HG03469 (cell line): ENCODE results near the gene DPF3.
"Not testable (repeated sequence)": the region's sequence is repeated elsewhere in the genome, so short reads cannot be mapped to it uniquely, and the experiment has no call there.

Experiments used
- ATAC-seq: cut with Tn5 transposase; IDR thresholded peaks from one replicate; pipeline ENCODE4 v1.9.1; 2021; ENCODE audit warnings: mild to moderate bottlenecking, moderate library complexity, moderate number of reproducible peaks; ENCODE audit not compliant: unreplicated experiment

DPF3 gene

GRCh38 chr14:72881543-72881942 is 12.4 kb downstream of the DPF3 start:
- ATAC-seq: no peak

DNA sequence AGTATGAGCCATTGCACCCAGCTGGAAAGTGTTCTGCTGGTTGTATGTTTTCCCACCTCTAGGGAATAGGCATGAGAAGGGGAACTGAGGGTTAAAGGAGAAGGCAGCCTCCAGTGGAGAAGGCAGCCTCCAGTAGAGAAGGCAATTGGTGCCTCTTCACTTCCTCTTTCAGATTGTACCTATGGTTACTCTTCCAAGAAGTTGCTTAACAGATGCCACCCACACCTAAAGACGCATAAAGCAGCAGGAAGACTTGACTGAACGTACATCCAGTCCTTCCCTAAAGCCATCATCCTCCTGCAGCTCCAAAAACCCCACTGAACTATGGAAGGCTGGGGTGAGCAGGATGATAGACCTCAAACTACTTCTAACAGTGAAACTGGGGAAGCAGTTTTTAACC is 13.1 kb downstream of the DPF3 start:
- ATAC-seq: no peak

DNA sequence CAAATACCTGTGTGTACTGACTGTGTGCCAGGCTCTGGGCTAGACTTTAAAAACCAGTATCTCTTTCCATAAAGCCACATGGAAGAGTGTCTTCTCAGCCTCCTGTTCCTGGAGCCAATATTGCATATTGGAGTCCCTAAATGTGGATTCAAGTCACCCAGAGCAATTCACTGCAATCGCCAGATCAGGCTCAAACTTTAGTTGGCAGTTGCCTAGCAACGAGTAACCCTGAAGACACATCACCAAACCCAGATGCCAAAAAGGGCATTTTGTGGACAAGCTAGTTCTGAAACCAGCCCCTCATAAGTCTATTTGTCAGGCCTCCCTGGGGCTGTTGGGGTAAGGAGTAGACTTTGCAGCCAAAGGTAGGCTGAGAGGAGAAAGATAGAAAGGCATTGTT is 13.7 kb downstream of the DPF3 start:
- ATAC-seq: no peak

- ATAC-seq: no peak
Observed at GRCh38 chr14:72879431-72879830, 14.5 kb downstream of the DPF3 start.

DNA sequence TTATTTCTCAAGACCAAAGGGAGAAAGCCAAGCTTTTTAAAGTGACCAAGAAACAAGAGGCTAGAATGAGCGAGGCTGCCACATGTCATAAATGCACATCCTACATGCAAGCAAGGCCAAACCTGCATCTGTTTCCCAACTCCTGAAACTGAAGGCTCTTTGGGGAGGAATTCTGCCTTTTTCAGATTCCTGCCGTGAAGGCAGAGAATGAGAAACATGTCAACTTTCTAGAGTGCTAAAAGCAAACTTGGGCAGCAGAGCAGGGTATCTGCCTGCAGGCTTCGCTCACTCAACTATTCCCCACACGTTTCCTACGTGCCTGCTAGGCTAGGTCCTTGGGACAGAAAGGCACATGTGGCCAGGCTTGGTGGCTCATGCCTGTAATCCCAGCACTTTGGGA is 15.2 kb downstream of the DPF3 start:
- no peak for ATAC-seq

GRCh38 chr14:72876710-72877063 is 17.2 kb downstream of the DPF3 start:
- no peak for ATAC-seq

DNA sequence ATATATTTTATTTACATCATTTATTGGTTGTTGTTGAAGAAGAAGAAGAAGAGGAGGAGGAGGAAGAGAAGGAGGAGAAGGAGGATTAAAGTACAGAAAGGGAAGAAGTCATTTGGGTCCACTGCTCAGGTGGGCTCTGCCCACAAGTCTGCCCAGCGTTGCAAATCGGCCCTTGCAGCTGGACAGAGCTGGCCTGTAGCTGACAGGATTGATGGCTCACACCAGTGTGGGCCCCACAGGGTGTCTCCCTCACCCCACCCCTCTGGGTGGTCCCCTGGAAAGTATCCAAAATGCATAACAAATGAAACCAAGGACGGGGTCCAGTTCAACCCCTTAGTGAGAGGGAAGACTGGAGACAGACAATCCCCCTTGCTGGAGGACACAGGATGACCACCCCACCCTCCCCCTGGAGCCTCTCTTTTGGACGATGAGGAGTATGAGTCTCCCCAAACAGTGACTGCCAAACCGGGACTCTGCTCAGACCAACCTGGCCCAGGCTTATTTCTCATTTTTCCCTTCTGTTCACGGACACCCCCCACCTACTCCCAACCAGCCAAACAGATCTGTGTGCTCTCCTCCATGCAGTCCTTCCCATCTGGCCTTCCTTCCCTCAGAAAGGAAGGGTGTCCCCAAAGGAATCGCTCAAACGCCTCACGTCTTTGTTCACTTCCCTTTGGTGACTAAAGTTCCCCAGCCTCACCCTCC is 17.7 kb downstream of the DPF3 start:
- ATAC-seq: no peak

DNA sequence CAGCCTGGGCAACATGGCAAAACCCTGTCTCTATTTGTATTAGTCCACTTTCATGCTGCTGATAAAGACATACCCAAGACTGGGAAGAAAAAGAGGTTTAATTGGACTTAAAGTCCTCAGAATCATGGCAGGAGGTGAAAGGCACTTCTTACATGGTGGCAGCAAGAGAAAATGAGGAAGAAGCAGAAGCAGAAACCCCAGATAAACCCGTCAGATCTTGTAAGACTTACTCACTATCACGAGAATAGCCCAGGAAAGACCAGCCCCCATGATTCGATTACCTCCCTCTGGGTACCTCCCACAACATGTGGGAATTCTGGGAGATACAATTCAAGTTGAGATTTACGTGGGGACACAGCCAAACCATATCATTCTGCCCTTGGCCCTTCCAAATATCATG is 23.0 kb downstream of the DPF3 start:
- ATAC-seq: not testable (repeated sequence)

- ATAC-seq: no peak
Observed at GRCh38 chr14:72869407-72870329, 24.2 kb downstream of the DPF3 start.

DNA sequence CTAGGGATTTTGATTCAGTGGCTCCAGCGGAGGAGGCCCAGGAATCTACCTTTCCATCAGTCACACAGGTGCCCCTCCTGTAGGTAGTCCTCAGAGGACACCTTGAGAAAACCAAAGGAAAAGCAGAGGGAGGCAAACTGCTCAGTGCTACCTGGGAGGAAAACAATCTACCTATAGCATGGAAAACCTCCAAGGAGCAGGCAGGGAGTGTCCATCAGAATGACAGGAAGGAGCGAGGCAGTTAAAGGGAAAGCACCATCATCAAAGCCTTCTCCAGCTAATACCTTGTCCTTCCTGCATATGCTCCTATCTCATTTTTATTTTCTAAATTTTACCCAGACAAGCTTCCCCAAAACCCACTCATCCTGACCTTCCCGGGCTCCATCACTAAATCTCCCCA is 25.4 kb downstream of the DPF3 start:
- no peak for ATAC-seq

DNA sequence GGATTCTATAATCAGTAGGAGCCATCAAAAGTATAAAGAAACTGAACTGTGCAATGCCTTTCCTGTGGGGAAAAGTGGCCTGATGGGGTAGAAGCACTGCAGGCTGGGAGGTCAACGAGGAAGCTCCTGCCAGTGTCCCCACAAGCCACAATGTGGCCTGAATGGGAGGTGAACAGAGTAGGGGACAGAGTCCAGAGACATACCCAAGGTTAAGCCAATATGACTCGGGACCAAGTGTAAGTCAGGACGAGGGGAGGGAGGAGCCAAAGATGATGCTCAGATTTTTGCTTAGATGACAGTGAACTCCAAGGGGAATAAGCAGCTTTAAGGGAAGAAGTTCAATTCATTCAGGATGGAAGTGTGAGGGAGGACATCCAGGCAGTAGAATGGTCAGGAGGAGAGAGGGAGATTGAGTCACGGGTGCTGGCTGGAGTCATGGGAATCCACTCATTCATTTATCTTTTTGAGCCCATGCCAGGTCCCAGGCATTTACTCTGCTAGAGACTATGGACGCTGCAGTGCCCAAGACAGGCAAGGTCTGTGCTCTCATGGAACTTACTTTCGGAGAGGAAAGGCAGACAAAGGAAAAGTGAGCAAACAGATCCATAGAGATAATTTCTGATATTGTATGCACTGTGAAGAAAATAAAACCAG is 29.1 kb downstream of the DPF3 start:
- no peak for ATAC-seq

DNA sequence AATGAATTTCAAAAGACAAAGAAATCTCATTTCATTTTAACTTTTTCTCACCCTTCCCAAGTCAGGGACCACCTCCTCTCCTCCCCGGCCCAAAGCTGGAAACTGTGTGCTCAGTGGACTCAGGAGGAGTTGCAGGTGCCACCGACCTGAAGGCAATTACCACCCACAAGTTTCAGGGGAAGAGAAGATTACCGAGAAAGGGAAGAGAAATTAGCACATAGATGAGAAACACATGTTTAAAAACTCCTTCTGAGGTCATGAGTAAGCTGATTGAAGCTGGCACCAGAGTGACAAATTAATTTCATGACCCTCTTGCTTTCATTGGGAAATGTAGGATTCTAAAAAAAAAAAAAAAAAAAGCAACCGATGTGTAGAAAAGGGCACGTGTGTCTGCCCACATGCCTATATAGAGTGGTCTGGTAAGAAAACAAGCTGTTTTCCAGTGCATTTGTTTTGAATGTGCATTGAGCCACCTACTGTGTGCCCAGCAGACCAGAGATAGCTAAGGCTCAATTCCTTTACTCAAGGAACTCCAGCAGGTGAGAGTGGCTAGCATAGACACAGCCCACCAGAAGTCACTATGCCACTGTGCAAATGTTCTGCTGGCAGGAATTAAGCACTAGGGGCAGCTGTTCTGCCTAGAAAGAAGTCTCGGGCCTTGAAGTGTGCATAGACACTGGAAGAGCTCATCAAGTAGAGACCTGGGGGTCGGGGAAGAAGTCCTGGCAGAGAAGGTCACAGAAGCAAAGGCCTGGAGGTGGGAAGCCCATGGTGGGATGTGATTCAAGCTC is 30.5 kb downstream of the DPF3 start:
- no peak for ATAC-seq

GRCh38 chr14:72856530-72857266 is 37.2 kb downstream of the DPF3 start:
- no peak for ATAC-seq

DNA sequence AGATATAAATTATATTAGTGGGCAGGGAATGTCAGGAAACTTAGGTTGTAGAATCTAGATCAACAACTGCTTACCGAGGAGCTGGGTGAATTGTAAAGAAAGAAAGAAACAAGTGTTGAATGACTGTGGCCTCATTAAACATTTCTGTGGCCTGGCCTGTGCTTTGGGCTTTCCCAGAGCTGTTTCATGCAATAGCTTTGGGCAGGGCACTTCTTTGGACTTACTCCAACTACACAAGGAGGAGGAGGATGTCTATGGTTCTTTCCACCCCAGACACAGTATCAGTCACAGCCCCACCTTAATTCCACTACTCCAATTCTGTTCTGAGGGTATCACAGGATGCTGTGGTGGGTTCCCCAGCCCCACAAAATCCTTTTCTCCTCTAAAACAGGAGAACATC is 38.0 kb downstream of the DPF3 start:
- no peak for ATAC-seq

DNA sequence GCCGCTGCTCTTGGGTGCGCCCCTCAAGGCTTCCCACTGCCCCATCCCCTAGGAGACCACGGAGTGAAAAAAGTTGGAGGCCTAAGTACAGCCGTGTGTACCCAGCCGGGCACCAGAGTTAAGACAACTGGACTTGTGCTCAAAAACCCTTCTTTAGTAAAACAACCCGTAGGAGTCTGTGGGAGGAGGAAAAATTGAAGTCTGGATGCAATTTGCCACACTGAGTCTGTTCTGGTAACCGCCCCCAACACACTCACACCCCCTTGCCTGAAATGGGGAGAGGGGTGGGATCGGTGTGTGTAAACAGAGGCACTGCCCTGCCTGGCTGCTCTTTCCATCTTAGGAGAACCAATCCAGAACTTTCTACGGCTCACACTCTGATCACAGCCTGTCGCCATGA is 41.7 kb downstream of the DPF3 start:
- no peak for ATAC-seq

- ATAC-seq: no peak
Observed at GRCh38 chr14:72851635-72852034, 42.3 kb downstream of the DPF3 start.

DNA sequence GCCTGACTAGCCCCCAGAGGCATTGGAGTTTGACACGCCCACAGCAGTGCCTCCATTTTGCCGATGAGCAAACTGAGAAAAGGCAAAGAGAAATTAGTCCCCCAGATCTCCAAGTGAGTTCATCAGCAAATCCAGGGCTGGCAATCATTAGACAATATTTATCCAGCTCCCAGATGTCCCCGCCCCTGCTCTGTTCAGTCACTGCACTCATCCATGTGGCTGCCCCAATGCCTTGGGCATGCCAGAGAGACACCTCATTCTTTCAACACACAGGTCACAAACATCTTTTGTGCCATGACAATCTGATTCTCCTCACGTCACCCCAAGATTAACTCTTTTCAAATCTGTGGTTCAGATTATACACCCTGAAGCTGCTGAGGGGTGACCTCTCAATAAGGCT is 43.5 kb downstream of the DPF3 start:
- no peak for ATAC-seq

DNA sequence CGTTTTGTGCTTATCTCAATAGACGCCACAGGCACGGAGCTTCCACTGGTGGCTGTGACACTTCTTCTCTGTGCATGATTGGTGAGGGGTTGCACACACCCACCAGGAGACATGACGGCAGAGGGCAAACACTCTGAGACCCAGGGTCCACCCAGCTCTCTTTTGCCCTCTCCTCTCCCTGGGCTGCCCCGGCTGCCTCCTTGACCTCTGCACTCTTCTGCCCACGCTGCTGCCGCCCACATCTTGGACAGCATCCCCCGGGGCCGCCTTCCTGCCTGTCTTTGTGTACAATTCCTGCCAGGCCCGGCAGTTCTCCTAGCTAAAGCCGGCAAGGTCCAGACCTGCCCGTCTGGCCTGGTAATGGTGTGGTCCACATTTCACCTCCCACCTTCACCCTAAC is 44.7 kb downstream of the DPF3 start:
- ATAC-seq: no peak

DNA sequence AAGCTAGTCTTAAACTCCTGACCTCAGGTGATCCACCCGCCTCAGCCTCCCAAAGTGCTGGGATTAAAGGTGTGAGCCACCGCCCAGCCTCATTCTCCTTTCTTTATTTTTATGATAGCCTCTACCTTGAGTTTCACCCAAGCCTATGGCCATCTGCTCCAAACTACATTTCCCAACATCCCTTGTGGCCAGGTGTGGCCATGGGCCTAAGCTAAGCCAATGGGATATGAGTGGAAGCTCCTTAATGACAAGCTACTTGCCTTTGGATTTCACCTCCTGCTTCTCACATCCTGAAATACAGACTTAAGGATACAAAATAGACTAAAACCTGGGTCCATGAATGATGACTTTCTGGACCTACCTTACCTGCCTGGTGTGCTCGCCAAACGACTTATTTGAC is 46.2 kb downstream of the DPF3 start:
- ATAC-seq: no peak

- ATAC-seq: no peak
Observed at GRCh38 chr14:72845683-72846082, 48.2 kb downstream of the DPF3 start.
